ENCODE results near the gene GTF3C2. TPM values are rescaled to one million over a fixed set of nuclear protein-coding genes. Genes with fewer than 3 reads are reported as not detected.
A peak's percentile ranks its signal among the peaks of the same experiment; 100 is the strongest.
"Not testable (repeated sequence)": the region's sequence is repeated elsewhere in the genome, so short reads cannot be mapped to it uniquely, and the experiment has no call there.

The GTF3C2 gene
- total RNA-seq, 1 donor from 2014 or later: 109 TPM

DNA sequence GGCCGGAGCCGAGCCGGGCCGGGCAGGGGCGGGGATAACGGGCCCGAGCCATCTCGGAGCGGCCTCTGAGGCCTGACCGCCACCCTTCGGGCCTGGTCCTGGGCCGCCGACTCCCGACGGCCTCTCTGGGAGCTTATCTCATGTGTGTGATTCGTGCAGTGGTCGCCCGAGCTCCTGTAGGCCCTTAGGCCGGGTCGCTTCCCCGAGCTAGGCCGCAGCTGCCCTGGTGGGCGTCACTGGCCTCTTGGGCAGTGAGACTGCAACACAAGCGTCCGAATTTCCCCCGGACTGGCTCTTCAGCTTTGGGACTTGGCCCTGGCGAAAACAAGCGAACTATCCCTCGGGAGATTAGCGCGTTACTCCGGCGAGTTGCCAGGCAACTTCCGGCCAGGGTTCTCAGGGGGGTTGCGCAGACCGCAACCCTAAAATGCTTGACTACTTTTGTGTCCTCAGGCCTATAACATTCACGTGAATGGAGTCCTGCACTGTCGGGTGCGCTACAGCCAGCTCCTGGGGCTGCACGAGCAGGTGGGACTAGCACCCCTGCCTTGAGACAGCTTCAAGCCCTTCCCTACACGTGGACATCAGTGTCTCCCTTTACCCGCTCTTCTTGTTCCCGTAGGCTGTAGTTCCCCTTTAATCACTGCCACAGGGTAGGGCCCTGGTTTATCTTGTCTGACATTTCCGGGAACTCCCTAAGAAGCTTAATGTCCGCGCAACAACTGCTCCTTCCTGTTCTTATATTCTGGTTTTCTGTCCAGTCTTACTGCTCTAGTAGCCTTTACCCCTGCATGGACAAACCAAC lies 14.5 kb upstream of the GTF3C2 start:
- peak; percentile 61 for DNase-seq (ENCODE audit: low spot score)

DNA sequence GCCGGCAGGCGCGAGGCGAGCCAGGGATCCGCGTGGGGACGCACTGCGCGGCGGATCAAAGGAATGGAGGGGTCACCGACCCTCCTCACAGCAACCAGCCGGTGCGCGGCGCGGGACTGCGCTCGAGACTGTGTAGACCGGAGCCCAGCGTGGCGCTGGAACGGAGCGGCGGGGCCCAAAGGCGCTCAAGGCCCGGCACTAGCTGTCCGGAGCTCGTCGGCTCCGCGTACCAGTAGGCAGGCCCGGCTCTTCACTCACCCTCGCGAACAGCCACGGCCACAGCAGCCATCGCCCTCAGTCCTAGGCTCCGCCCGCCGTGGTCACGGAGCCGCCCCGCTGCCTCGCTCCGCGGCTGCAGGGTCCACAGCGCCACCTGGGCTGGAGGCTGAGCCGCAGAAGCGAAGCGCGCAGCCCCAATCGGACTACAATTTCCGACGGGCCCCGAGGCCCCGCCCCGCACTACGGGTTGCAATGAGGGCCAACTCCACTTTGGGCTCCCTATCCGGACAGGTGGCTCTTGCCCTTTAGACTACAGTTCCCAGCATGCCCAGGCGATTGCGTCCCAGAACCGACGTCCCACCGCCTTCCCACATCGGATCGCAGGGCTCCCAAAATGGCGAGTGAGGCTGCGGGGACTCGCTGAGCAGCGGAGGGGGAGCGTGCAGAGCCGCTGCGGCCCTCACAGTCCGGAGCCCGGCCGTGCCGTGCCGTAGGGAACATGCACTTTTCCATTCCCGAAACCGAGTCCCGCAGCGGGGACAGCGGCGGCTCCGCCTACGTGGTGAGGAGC lies 13.7 kb upstream of the GTF3C2 start, which contains the start of the genes EIF2B4 and SNX17:
Gene EIF2B4, minus strand, starts transcription at position 313 of the 790 bp plus-strand sequence. Its CDS starts 24 bp downstream, at position 289.
Gene SNX17, plus strand, starts transcription at position 591 of the 790 bp plus-strand sequence. Its CDS starts 128 bp downstream, at position 719.
- DNase-seq (ENCODE audit: low spot score): peak; percentile 99

DNA sequence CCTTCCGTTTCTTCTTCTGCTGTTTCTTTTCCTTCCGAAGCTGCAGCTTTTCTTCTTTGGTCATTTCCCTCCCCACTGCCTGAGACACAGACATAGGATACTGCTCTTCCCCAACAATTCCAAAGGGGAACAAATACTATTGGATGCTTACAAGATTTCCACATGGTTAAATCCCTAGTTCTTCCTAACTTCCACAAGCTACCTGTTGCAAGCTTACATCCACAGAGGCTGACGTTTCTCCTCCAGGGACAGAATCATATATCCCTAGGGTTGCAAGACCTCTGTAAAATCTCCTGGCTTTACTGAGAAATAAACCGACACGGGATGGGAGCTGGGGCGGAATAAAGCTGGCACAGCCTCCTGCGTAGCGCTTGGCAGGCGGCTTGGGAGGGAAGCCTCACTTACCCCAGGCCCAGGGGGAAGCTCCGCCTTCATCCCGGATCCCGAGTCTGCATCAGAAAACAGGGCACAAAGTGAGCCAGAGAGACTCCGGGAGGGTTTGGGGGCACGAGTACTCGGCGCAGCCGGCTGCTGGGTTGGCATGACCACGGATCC lies 13.0 kb upstream of the GTF3C2 start:
- DNase-seq (ENCODE audit: low spot score): no peak

DNA sequence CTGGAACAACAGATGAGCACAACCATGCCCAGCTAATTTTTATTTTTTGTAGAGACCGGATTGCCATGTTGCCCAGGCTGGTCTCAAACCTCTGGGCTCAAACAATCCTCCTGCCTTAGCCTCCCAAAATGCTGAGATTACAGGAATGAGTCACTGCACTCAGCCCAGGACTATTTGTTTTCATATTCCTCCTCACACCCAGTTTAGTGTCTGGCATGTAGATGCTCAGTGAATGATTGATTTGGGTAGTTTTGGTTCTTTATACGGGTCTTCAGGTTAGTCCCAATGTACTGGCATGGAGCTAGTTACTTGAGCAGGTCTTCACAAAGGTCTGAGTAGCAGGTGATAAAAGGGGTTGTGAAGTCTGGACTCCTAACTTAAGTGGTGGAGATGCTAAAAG lies 7.4 kb upstream of the GTF3C2 start:
- DNase-seq (ENCODE audit: low spot score): no peak

DNA sequence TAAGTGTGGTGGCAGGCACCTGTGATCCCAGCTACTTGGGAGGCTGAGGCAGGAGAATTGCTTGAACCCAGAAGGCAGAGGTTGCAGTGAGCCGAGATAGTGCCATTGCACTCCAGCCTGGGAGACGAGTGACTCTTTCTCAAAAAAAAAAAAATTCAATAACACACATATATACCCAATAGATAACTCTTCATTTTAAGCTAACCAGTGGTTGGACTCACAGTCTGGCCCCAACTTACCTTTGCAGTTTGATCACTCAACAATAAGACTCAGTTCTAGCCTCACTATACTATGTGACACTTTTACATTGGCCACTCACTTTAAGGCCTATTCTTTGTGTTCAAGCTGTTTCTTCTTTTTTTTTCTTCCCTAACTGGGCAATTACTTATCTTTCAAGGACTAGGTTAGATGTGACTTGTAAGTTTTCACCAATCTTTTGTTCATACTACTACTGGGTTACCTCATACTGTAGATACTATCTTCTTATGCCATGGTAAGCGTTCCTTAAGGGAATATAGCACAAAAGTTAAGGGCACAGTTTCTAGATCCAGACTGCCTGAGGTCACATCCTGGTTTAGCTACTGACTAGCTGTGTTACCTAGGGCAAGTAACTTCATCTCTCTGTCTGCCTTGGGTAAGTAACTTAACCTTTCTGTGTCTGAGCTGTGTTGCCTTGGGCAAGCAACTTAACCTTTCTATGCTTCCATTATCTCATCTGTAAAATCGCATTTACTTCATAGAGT lies 6.3 kb upstream of the GTF3C2 start:
- no peak for DNase-seq (ENCODE audit: low spot score)

DNA sequence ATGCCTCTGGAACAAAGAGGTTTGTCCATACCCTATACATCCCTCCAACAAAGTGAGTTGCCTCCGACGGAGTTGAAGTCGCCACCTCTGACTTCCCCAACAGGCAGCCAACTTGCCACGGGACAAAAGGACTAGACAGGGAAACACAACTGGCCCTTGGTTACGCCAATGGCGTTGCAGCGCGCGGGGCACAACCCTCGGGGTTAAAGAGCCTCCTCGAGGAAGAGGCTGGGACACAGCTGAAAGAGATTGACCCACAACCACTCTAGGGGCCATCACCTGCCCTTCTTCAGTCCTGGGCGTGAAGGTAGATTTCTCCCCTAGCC lies 545 bp downstream of the GTF3C2 start:
- peak; percentile 70 for DNase-seq (ENCODE audit: low spot score)

DNA sequence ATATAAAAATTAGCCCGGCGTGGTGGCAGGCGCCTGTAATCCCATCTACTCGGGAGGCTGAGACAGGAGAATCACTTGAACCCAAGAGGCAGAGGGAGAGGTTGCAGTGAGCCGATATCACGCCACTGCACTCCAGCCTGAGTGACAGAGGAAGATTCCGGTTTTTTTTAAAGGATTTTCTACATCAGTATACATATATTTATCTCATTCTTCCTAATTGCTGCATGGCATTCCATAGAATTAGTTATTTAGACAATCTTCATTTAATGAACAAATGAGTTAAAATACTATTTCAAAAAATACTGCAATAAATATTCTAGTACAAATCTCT lies 2.0 kb downstream of the GTF3C2 start:
- DNase-seq (ENCODE audit: low spot score): no peak

DNA sequence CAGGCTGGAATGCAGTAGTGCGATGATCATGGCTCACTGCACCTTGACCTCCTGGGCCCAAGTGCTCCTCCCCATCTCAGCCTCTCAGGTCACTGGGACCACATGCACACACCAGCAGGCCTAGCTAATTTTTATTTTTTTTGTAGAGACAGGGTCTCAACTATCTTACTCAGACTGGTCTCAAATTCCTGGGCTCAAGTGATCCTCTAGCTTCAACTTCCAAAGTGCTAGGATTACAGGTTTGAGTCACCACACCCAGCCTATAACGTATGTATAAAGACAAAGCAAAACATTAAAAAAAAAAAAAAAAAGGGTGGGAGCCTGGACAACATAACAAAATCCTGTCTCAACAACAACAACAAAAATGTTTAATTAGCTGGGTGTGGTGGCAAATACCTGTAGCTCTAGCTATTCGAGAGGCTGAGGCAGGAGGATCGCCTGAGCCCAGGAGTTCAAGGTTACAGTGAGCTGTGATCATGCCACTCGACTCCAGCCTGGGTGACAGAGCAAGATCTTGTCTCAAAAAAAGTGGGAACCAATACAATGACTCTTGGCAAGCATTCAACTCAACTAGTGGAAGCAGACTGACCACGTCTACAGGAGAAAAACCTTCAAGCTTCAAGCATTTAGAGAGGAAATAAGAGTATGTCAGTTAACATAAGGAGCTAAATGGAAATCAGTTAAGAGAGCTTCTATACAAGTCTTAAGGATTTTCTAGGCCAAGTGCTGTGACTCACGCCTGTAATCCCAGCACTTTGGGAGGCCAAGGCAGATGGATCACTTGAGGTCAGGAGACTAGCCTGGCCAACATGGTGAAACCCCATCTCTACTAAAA lies 2.6 kb downstream of the GTF3C2 start:
- no peak for DNase-seq (ENCODE audit: low spot score)

DNA sequence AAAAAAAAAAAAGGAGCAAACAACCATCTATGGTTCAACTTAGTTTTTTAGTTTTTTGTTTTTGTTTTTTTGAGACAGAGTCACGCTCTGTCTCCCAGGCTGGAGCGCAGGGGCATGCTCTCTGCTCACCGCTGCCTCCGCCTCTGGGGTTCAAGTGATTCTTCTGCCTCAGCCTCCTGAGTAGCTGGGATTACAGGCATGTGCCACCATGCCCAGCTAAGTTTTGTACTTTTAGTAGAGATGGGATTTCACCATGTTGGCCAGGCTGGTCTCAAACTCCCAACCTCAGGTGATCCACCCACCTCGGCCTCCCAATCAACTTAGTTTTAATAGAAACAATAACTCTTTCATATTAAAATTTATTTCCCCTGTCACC lies 3.2 kb downstream of the GTF3C2 start:
- DNase-seq (ENCODE audit: low spot score): not testable (repeated sequence)

DNA sequence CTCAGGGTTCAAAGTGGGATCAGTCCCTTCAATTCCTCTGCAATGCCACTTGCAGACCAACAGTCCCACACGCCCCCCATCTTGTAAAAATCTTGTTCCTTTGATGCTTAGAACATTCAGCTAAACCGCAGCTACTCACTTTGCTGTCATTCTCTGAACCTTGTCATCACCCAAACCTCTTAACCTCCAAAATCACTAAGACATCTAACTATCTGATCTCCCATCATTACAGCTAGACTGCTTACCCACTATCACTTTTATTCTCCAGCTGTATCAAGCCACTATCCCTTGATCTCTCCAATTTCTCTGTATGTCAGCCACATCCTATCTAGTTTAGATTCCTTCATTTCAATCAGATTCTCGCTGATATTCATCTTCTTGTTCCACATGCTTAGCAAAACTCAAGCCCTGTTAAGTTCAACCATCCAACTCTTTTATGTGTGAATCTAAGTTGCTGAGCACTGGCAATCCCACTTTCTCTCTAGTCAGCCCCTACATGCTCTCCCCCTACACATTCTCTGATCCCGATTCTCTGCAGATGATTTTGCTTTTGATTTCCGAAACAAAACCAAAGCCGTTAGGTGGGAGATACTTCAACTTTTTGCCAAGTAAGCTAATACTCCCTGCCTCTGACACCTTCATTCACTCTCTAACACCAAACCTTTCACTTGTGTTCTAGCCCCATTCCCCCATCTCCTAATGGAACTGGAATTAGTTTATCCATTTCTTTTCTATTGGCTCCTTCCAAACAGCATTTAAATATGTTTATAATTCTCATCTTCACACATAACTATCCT lies 4.6 kb downstream of the GTF3C2 start:
- DNase-seq (ENCODE audit: low spot score): no peak

DNA sequence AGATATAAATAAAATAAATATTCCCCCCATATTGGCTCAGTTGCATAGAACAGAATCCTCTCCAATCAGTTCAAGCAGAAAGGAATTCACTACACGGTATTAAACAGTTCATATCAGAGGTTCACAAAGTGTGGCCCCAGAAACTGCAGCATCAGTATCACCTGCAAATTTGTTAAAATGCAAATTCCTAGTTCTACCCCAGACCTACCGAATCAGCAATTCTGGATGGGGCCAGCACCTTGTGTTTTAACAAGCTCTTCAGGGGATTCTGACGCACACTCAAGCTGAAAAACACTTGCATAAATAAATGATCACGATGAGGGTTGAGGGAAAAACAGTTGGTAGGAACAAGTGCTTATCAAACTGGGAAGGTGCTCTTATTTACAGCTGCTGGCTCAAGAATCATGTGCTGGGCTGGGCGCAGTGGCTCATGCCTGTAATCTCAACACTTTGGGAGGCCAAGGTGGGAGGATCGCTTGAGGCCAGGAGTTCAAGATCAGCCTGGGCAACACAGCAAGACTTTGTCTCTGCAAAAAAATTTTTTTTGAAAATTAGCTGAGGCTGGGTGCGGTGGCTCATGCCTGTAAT lies 6.4 kb downstream of the GTF3C2 start:
- no peak for DNase-seq (ENCODE audit: low spot score)

DNA sequence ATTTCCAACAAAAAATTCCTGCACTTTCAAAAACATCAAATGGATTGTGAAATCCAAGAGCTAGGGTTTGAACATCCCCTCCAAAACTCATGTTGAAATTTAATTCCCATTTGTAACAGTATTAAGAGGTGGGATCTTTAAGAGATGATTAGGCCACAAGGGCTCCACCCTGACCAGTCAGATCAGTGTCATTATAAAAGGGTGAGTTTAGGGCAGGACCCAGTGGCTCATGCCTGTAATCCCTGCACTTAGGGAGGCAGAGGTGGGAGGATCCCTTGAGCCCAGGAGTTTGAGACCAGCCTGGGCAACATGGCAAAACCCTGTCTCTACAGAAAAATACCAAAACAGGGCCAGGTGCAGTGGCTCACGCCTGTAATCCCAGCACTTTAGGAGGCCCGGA lies 8.9 kb downstream of the GTF3C2 start:
- DNase-seq (ENCODE audit: low spot score): no peak

DNA sequence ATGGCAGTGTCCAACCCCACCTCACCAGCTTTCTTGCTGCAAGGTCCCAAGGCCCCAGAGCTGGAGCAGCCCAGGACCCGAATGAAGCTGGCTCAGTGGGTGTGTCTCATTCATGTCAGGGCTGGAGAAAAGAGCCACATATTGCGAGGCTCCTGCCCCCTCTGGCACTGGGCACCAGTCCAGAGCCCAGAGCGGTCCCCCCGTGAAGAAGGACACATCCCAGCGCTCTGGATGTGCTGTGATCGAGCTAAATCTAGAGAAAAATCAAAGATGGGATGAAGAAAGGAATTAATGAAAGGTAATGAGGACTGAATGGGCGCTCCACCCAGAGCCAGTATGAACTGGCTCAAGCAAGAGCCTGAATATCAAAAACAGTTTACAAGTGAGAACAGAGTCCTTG lies 20.4 kb downstream of the GTF3C2 start:
- no peak for DNase-seq (ENCODE audit: low spot score)

DNA sequence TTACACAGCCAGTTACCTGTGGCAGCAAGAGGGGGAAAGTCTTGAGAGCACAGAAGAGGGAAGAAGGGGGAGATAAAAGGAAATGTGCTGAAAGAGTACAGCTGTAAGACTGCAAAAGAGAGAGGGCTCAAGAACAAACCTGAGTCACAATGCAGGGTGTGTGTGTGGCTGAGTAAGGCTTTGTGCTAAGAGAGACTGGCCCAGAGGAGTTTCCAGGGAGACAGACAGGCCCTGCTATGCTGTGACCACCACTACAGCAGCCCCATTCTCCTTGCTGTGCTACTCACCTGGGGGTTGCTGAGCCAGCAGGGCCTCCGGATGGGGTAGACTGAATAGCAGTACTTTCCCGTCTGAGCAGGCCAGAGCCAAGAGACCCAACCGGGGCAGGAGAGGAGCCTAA lies 21.3 kb downstream of the GTF3C2 start:
- DNase-seq (ENCODE audit: low spot score): no peak

DNA sequence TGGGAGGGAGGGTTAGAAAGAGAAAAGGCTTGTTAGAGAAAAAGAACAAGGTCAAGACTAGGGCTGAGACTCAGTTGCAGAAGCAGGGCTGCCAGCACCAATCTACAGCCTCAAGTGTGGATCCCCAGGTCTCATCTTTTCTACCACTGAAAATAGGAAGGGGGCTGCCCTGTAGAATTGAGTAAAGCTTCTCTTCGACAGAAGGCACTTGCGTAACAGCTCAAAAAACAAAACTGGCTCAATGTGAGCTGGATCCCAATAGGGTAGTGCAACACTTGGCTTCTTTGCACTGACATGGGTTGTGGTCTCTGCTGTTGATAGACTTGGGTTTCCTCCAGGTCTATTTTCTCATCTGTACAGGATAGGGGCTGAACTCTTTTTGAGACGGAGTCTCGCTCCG lies 31.8 kb downstream of the GTF3C2 start:
- no peak for DNase-seq (ENCODE audit: low spot score)

DNA sequence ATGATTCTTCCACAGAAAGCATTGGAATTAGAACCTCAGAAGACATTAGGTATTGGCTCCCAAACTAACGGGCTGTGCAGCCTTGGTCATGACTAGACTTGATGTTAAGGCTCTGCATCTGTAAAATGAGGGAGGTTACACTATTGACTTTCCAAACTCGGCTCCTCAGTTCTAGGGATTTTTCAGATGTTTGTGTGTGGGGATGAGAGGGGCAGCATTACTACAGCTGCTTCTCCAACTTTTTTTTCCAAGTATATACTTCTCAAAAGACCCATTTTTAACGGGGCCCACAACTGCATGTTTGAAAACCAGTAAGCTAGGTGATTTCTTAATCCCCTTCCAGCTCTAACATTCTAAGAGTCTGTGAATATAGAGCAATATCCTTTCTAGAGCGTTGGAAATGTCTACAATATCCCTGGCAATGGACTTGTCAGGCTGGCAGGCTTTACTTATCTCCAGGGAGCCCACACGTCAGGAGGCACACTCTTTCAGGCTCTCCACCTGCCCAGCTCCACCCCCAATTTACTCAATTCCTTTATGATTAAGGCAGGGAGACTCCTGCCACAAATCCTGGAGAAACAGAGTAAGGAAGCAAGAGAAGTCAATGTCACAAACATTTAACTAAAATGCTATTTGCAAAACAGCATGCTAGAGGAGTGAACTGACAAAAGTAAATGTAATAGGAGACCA lies 32.8 kb downstream of the GTF3C2 start:
- no peak for DNase-seq (ENCODE audit: low spot score)

DNA sequence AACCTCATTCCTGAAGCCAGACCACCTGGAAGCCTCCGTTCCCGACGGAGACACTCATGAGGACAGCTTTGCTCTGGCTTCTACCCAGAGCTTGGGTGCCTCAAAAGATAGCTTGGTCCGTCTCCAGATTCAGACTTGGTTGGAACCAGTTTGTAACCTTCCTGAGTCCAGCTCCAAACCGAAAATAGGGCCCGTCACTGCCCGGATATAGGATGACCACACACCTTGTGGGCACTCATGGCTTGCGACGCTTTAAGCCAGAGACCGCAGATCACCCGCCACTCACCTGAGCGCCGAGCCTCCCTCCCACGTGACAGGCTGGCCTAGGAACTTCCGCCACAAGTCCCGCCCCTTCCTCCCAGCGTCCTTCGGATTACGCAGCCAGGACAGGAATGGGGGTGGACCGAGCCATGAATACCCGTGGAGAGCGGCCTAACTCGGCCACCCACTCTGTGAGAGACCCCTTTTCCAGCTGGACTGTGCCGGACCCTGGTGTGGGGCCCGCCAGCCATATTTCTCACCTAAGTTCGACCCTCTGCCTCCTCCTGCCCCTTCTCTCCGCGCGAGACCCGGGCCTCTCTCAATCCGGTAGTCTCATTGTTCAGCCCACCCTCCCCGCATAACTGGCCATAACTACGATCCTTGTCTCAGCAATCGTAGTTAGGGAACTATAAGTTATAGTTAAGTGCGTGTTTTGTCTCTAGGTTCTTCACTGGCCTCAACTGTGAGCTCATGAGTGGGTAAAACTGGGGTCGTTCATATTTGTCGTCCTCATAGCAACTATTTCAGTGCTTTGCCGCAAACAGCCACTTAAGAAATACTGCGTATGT lies 33.6 kb downstream of the GTF3C2 start, which contains the start of gene MPV17:
Gene MPV17, minus strand, starts transcription at position 332 of the 830 bp plus-strand sequence. CDS start 580 bp downstream, outside the sequence.
- peak; percentile 95 for DNase-seq (ENCODE audit: low spot score)

DNA sequence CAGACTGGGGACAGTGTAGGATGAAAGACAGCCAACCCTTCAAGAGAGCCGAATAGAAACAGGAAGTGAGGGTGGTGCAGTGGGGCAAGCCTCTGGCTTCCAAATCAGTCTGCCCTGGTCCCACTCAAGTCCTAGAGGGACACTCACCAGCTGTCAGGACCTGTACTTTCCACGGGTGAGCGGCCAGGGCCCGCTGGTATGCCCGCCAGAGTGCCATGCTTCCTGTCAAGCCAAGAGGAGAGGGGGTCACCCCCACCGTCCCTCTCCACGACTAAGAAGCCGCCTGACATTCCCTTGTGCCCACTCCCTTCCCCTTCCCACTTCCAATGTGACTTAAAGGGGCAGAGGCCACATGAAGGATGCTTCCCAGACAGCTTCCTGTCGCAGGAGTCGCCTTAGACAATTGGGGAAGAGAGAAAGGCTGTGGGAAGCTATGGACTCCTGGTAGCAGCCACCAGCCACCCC lies 34.2 kb downstream of the GTF3C2 start:
- DNase-seq (ENCODE audit: low spot score): no peak

All from ureter (tissue), 1 donor.